Endothelial cell of umbilical vein (primary cell): Measurements from ENCODE around the gene TIMP4. TPM values are rescaled to one million over a fixed set of nuclear protein-coding genes. Genes with fewer than 3 reads are reported as not detected.

ENCODE experiments used
- BruUV-seq: library from RNA; stranded (reverse); fragments of 400-500 nt; replicated peaks from 2 replicates; lab custom pipeline; 2021; lab: Mats Ljungman, UMichigan
- CTCF ChIA-PET: fragments of 300-600, 350-600 bp; sonication (Branson Sonifier 250); formaldehyde crosslinking; loops from one replicate; lab custom pipeline; 2021; ENCODE audit warnings: antibody characterized with exemption, inconsistent platforms; lab: Charles Lee
- POLR2A ChIA-PET: fragments of 300-600, 350-600 bp; sonication (Branson Sonifier 250); formaldehyde crosslinking; loops from one replicate; lab custom pipeline; 2021; ENCODE audit warnings: antibody characterized with exemption, inconsistent platforms; lab: Charles Lee
- DNase-seq: peaks from one replicate; pipeline ENCODE4 v3.0.0-alpha.2; 2011; ENCODE audit warnings: low read depth, low spot score
- FAIRE-seq: peaks from 2 replicates; lab custom pipeline; 2011; peaks lifted over from hg19 to GRCh38; lab: Jason Lieb, UNC
- H2AFZ ChIP-seq: 2 replicates; pipeline ENCODE4 v1.6.0; 2012; ENCODE audit warnings: low read depth, low read length, control low read depth, inconsistent platforms
- H3K27ac ChIP-seq: 2 replicates; pipeline ENCODE4 v1.5.1; 2011; ENCODE audit warnings: low read depth, mild to moderate bottlenecking, control low read depth, low read length, moderate library complexity; ENCODE audit not compliant: insufficient read depth
- H3K27me3 ChIP-seq, 2 experiments: 2 replicates each; pipeline versions ENCODE4 v1.6.0 to v1.6.1; 2011; ENCODE audit warnings: low read length in 2 of 2, mixed read lengths in 1 of 2; ENCODE audit not compliant: control insufficient read depth in 2 of 2, insufficient read depth in 2 of 2
- H3K36me3 ChIP-seq, 2 experiments: 2 replicates in 1 of 2; 3 replicates in 1 of 2; pipeline ENCODE4 v1.5.1; 2011; ENCODE audit warnings: low read length in 2 of 2, mild to moderate bottlenecking in 1 of 2, moderate library complexity in 1 of 2; ENCODE audit not compliant: control insufficient read depth in 2 of 2, insufficient read depth in 2 of 2; ENCODE audit errors: extremely low read depth in 1 of 2
- H3K4me1 ChIP-seq: 3 replicates; pipeline ENCODE4 v1.5.1; 2011; ENCODE audit warnings: mild to moderate bottlenecking, low read length; ENCODE audit not compliant: control insufficient read depth, insufficient read depth; ENCODE audit errors: extremely low read depth
- H3K4me2 ChIP-seq: 2 replicates; pipeline ENCODE4 v1.6.1; 2011; ENCODE audit warnings: low read length, control low read depth, mixed read lengths; ENCODE audit not compliant: insufficient read depth
- H3K4me3 ChIP-seq, 3 experiments: fragments of 200-600 bp in 1 of 3; sonication (generic), shearing (Covaris generic) in 1 of 3; replicated peaks in 1 of 3; 2 replicates each; pipeline ENCODE4 v1.5.1; 2011 to 2016; ENCODE audit warnings: control low read depth in 3 of 3, low read length in 3 of 3, mild to moderate bottlenecking in 2 of 3, inconsistent platforms in 1 of 3, low read depth in 1 of 3, moderate library complexity in 1 of 3; ENCODE audit not compliant: insufficient read depth in 1 of 3
- H3K79me2 ChIP-seq: 2 replicates; pipeline ENCODE4 v1.6.0; 2012; ENCODE audit warnings: low read length, inconsistent platforms; ENCODE audit not compliant: control insufficient read depth, insufficient read depth
- H3K9ac ChIP-seq: replicated peaks from 2 replicates; pipeline ENCODE3; 2011; ENCODE audit warnings: low read length, control low read depth; ENCODE audit not compliant: insufficient read depth; ENCODE audit errors: extremely low read depth
- H3K9me1 ChIP-seq: replicated peaks from 3 replicates; pipeline ENCODE4 v1.6.0; 2011; ENCODE audit warnings: mild to moderate bottlenecking, low read length; ENCODE audit not compliant: control insufficient read depth, insufficient read depth; ENCODE audit errors: extremely low read depth
- H3K9me3 ChIP-seq: replicated peaks from 2 replicates; pipeline ENCODE4 v1.5.1; 2012; ENCODE audit warnings: low read length, inconsistent platforms; ENCODE audit not compliant: control insufficient read depth, insufficient read depth
- H4K20me1 ChIP-seq: replicated peaks from 2 replicates; pipeline ENCODE3; 2011; ENCODE audit warnings: mild to moderate bottlenecking, low read length; ENCODE audit not compliant: control insufficient read depth, insufficient read depth; ENCODE audit errors: extremely low read depth
- GATA2 ChIP-seq: IDR thresholded peaks from 2 replicates; pipeline ENCODE4 v1.7.0; 2011; ENCODE audit warnings: low read depth, mild to moderate bottlenecking, moderate library complexity, mixed read lengths, low read length; ENCODE audit not compliant: insufficient read length, insufficient read depth
- JUN ChIP-seq: IDR thresholded peaks from 2 replicates; pipeline ENCODE4 v1.6.1; 2011; ENCODE audit warnings: borderline replicate concordance, low read depth; ENCODE audit not compliant: insufficient read length, insufficient read depth
- POLR2A ChIP-seq: IDR thresholded peaks from 2 replicates; pipeline ENCODE4 v1.6.1; 2012; ENCODE audit warnings: low read depth, mild to moderate bottlenecking, control low read depth, low read length
- dilution Hi-C: fragments of 300-500 bp; cut with MboI; formaldehyde crosslinking; loops from one replicate; pipeline ENCODE4 v1.15.0; 2019; ENCODE audit warnings: low sequenced_read_pairs; ENCODE audit not compliant: extremely low pct_ligation_motif_present
- intact Hi-C: fragments of 100-400 bp; cut with micrococcal nuclease; formaldehyde crosslinking; loops from one replicate; pipeline ENCODE4 v1.10.0; 2022
- polyA plus RNA-seq, 4 experiments: library from polyadenylated mRNA; depleted of rRNA in 3 of 4; stranded (reverse) in 3 of 4; unstranded in 1 of 4; fragments of >200 nt; gene quantifications; 2 replicates each; pipeline versions ENCODE4 v1.2.1 to v1.2.3, GENCODE V29; 2011 to 2012; ENCODE audit warnings: missing spikeins in 1 of 4
- total RNA-seq: library from RNA; stranded (reverse); gene quantifications from 2 replicates; pipeline ENCODE4 v1.2.3, GENCODE V29; 2021

The TIMP4 gene
- total and polyA plus RNA-seq, 2 donors (not counting 3 experiments of a cell fraction or from before 2014, with no cell fraction given), result 0.07 to 0.40 TPM

- CTCF ChIA-PET, result interaction anchor here (2.1 kb wide), 1 partner anchor 362 kb away, joined by 4 read pairs; no protein-coding TSS in a partner anchor
- H2AFZ ChIP-seq, result no peak overlapping the region
- H3K9me3 ChIP-seq, result no peaks in the 10 kb centered on the region
- no peak overlapping the region for H3K27ac ChIP-seq
- DNase-seq, result no peak
- no peak overlapping the region for H3K4me2 ChIP-seq
- no peaks in the 10 kb centered on the region for H4K20me1 ChIP-seq
- dilution Hi-C loops (no loop called here), intact Hi-C loops (no loop called here)
- H3K27me3 ChIP-seq, result peaks cover 2 to 17% of the 10 kb centered on the region in 2 experiments
- FAIRE-seq, result no peak
- H3K4me1 ChIP-seq, result no peaks in the 10 kb centered on the region
- POLR2A ChIA-PET, result no interaction called here
- TF ChIP-seq GATA2, result no peak
- no peaks in the 10 kb centered on the region for H3K36me3 ChIP-seq
- no peaks in the 10 kb centered on the region for H3K79me2 ChIP-seq
- H3K4me3 ChIP-seq, result no peak overlapping the region
- BruUV-seq, result no TSS peak
- no peak overlapping the region for H3K9ac ChIP-seq
- H3K9me1 ChIP-seq, result no peaks in the 10 kb centered on the region
These were observed 41.2 kb downstream of the TIMP4 start for GRCh38 chr3:12117473-12117872.

DNA sequence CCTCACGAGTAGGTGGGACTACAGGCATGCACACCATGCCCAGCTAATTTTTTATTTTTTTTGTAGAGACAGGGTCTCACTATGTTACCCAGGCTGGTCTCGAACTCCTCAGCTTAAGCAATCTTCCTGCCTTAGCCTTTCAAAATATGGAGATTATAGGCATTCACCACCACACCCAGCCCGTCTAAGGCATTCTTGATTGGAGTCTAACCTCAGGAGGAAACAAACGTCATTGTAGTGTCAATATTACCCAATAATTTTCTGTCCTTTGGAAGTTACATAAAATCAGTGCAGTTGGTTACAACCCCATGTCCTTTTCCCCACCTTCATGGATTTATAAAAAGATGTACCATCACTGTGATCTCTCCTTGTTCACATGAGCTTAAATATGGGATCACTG lies 41.8 kb downstream of the TIMP4 start:
- peaks cover 2 to 17% of the 10 kb centered on the region in 2 experiments for H3K27me3 ChIP-seq
- H3K27ac ChIP-seq, result no peak overlapping the region
- intact Hi-C loops (no loop called here), dilution Hi-C loops (no loop called here)
- no peak overlapping the region for H3K9ac ChIP-seq
- no peaks in the 10 kb centered on the region for H3K4me1 ChIP-seq
- no peaks in the 10 kb centered on the region for H4K20me1 ChIP-seq
- DNase-seq (no peak), FAIRE-seq (no peak)
- ChIA-PET POLR2A (no interaction called here), CTCF (interaction anchor here (1.0 to 2.1 kb wide), 2 partner anchors 63 to 363 kb away, joined by 3 to 4 read pairs; no protein-coding TSS in a partner anchor)
- H3K9me3 ChIP-seq, result no peaks in the 10 kb centered on the region
- H3K4me3 ChIP-seq, result no peak overlapping the region
- no TSS peak for BruUV-seq
- H3K4me2 ChIP-seq, result no peak overlapping the region
- H3K36me3 ChIP-seq, result no peaks in the 10 kb centered on the region
- H2AFZ ChIP-seq, result no peak overlapping the region
- no peaks in the 10 kb centered on the region for H3K9me1 ChIP-seq
- H3K79me2 ChIP-seq, result no peaks in the 10 kb centered on the region
- TF ChIP-seq POLR2A (no peak), JUN (no peak)
